ENCODE results near the gene SERPINB7.

DNA sequence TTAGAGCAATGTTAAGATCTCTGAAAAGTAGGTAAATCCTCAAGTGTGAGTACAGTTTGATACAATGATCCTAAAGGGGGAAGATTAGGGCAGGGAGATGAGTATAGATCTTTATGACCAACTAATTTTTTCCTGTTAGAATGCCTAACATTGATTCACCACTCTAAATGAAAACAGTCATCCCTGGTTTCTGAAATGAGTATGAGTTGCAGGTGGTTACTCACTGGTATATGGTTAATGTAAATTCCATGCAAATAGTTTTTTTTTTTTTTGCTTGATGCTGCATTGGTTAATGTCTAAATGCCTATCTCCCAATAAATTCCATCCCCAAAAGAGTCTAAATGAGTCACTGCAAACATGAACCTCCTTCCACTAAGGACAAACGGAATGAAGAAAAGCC lies 57.3 kb downstream of the SERPINB7 start:
- TF ChIP-seq, protein P1, sequence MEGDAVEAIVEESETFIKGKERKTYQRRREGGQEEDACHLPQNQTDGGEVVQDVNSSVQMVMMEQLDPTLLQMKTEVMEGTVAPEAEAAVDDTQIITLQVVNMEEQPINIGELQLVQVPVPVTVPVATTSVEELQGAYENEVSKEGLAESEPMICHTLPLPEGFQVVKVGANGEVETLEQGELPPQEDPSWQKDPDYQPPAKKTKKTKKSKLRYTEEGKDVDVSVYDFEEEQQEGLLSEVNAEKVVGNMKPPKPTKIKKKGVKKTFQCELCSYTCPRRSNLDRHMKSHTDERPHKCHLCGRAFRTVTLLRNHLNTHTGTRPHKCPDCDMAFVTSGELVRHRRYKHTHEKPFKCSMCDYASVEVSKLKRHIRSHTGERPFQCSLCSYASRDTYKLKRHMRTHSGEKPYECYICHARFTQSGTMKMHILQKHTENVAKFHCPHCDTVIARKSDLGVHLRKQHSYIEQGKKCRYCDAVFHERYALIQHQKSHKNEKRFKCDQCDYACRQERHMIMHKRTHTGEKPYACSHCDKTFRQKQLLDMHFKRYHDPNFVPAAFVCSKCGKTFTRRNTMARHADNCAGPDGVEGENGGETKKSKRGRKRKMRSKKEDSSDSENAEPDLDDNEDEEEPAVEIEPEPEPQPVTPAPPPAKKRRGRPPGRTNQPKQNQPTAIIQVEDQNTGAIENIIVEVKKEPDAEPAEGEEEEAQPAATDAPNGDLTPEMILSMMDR (IDR thresholded peaks at IDR 0.05): no peak
- no peak for TF ChIP-seq POLR2A (IDR thresholded peaks at IDR 0.05)
